CD4-positive, alpha-beta T cell treated with Interleukin-4 for 4 hours (primary cell): ENCODE results near the gene PKN3.
A peak's percentile ranks its signal among the peaks of the same experiment; 100 is the strongest.

Experiments used
- DNase-seq: peaks from one replicate; pipeline ENCODE4 v3.0.0-alpha.2; 2020

Gene PKN3

DNA sequence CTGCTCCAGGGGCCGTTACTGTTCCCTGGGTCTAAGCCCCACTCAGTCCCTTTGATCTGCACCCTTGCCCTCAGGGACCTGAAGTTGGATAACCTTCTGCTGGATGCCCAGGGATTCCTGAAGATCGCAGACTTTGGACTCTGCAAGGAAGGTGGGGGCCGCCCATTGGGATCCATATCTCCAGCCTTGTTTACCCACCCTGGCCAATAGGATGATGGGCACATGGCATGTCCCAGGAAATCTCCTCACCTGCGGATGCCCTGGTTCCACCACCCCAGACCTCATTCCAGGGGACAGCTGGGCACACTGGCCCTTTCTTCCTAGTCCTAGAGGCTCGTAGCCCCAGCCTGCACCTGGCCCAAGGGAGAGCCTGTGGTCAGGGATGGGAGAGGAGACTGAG lies 16.2 kb downstream of the PKN3 start:
- DNase-seq = no peak

DNA sequence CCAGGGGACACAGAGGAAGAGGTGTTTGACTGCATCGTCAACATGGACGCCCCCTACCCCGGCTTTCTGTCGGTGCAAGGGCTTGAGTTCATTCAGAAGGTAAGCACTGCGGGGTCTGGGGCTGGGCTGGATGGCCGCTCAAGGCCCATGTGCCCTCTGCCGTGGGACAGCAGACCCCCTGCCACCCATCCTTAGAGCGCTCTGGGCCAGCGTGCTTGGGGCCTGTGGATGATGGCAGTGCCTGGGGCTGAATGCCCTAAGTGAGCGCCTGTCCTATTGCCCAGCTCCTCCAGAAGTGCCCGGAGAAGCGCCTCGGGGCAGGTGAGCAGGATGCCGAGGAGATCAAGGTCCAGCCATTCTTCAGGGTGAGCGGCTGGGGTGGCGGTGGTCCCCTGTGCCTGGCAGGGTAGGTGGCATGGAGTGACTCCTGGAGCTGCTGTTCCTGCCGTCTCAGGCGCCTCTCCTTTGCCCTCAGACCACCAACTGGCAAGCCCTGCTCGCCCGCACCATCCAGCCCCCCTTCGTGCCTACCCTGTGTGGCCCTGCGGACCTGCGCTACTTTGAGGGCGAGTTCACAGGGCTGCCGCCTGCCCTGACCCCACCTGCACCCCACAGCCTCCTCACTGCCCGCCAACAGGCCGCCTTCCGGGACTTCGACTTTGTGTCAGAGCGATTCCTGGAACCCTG lies 17.8 kb downstream of the PKN3 start:
- no peak for DNase-seq

DNA sequence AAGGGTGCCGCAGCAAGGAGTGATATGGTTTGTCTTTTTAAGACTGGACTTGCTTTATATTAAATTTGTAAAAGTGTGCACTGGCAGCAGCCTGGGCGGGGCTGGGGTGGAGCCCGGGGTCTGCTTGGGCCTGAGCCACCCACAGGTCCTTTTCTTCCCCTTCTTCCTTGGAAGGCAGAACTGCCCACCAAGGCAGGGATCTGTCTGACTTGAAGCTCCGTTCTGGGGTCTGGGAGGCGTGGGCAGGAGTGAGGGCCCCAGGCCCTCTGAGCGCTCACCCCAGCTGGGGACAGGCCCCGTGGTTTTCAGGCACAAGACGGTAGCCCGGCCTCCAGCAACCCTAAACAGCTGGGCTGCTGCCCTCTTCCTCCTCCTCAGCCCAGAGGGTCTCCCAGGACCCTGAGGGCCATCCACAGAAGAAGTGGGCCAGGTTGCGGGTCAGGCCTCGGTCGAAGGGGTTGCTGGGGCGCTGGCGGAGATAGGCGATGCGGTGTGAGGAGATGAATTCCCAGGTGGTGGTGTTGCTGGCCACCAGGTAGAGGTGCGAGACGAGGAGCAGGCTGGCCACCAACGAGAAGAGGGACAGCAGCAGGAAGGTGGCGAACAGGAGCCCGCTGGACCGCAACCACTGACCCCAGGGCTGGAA lies 18.7 kb downstream of the PKN3 start:
- no peak for DNase-seq

DNA sequence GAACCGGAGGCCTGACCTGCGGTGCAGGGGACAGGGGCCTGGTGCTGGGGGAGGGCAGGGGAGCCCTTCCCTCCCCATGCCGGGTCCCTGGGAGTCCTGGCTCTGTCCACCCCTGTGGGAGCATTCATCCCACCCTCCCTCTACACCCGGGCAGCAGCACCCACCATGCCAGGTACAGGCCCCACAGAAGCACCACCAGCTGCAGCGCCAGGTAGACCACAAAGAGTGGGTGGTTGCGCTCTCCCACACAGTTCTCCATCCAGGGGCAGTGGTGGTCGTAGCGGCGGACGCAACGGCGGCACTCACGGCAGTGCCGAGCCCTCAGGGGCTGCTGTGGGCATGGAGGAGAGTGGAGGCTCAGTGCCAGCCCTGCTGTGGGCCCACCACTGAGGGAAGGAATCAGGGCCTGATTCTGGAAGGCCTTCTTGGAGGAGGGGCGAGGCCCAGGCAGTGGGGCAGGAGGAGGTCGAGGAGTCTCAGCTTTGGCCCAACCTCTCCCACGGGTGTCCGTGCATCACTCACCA lies 19.2 kb downstream of the PKN3 start:
- DNase-seq = no peak

DNA sequence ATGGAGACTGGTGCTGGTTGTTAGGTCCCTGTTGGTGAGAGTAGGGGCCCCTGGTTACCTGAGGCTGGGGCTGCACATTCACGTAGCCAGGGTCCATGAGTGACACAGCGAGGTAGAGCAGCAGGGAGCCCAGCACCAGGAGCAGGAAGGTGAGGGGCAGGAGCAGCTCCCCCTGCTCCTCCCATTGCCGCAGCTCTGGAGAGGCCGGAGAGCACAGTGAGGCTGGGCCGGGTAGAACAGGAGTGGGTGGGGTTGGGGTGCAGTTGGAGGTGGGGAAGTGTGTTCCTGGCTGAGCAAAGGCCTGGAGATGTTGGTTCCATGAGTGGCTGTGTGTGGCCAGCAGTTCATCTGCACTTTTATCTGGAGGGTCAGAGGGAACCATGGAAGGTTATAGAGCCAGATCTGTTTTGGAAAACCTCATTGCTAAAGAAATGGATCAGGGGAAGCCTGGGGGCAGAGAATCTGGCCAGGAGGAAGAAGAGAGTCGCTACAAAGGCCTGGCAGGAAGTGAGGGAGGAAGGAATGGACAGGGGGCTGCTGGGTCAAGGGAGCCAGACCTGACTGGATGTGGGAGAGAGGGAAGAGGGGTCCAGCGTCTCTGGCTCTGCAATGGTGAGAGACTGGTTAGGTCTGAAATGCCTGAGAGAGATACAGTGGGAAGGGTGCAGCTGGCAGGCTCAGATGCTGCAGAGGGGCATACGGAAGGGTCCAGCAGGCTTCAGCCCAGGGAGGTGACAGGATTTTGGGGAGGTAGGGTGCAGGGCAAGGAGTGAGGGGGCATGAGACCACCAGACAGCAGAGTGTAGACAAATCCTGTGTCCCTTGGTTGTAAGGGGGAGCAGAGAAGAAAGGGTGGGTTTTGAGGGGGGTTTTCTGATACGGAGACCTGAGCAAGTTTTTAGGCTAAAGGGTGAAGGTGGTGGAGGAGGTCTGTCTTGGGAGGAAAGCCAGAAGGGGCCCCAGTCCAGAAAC lies 20.4 kb downstream of the PKN3 start:
- no peak for DNase-seq

DNA sequence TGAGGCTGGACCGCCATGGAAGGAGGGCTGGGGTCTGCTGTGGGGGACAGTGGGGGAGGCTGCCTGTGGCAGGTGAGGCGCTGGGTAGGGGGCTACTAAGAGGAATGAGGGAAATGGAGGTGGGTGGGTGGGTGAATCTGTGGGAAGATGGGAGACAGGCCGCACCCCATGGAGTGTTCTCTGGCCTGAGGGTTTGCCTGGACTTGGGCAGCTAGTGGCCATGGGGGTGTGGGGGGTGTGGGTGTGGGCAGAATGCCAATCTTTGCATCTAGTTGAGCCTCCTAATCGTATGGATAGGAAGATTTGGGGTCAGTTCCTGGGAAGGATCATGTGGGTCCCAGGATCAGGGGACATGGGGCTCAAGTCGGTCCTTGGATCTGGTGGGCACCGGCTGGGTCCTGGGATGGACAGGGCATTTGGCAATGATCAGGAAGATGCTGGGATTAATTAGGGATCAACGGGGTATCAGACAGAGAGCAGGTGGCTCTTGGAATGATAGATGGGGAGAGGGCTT lies 21.1 kb downstream of the PKN3 start:
- DNase-seq = no peak

DNA sequence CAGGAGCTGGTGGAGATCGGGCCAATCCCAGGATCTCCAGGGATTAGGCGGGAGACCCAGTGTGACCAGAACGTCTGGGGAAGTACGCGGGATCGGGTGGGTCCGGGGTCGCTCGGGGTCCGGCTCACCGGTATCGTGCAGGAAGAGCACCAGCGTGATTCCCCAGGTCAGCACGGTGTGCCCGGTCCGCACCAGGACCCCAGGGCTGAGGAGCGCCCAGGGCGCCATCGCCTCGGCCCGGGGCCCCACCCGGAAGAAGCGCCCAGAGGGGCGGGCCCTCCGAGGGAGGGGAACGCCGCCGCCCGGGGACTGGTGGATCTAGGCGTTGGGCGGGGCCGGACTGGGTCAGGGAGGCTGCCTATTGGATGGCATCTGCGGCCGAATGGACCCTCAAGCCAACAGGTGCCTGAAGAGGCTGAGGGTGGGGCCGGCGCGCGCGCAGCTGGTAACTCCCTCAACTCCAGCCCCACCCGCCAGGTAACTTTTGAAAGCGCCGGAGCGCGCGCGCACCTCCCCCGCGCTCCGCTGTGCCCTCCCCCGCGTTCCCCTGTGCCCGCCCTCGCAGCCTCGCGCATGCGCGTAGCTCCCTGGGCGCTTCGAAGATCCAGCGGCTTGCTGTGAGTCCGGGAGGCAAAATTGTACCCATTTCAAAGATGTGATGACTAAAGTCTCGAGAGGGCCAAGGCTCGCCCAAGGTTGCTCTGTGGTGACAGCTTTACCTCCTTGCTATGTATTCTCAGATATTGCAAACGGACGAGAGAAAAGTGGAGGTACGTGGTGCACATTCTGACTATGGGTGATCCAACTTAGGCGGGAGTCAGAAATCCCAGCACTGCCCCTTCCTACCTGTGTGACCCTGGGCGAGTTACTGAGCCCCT lies 21.8 kb downstream of the PKN3 start, which contains the start of gene ZDHHC12:
Gene ZDHHC12, minus strand, starts transcription at position 262 of the 878 bp plus-strand sequence. Its CDS starts 34 bp downstream, at position 228.
- DNase-seq = peak; percentile 99

DNA sequence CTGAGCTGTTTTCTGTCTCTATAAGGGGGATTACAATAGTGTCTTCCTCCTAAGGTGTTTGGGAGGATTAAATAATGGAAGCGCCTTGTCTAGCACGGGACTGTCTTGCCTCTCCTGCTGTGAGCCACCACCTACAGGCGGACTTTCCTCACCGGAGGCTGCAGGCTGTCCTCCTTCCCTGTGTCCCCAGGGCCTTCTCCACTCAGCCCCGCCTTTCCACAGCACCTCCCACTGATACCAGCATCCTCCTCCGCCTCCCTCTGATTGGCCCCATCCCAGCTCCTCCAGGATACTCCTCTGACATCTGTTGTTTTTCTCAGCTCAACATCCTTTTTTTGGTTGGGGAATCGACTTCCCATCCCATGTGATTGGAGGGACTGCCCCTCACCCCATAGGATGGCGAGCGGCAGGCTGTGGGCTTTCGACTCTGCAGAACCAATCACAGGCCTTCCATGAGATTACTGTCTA lies 22.5 kb downstream of the PKN3 start:
- DNase-seq = peak; percentile 35

DNA sequence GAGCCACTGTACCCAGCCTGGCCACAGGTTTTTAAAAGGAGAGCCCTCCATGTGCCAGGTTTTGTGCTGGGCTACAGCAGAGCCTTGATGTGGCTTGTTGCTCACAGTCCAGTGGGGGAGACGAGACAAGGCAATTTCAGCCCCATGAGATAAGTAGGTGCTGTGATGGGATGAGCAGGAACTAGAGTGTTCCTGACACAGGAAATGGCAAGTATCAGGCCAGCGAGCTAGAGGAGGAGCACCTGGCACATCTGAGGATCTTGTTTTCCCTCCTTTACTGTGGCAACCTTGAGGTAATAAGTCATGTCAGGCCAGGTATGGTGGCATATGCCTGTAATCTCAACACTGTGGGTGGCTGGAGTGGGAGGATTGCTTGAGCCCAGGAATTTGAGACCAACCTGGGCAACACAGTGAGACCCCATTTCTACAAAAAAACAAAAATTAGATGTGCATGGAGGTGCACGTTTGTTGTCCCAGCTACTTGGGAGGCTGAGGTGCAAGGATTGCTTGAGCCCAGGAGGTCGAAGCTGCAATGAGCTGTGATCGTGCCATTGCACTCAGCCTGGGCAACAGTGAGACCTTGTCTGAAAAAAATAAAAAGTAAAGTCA lies 25.4 kb downstream of the PKN3 start:
- no peak for DNase-seq

DNA sequence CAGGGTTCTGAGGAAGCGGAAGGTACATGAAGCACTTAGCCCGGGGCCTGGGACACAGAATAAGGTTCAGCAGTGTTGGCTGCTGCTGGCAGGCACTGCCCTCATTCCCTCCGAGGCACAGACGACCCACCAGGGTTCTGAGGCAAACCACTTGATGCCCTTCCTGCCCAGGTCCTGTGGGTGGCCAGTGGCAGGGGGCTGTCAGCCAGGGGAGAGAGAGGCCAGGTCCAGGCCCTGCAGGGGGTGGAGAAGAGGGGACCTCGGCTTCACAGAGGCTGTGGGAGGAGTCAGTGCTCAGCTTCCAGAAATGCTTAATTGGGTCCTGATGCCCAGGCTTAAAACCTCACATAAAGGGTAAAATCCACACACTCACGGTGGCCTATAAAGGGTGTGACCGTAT lies 26.0 kb downstream of the PKN3 start:
- no peak for DNase-seq

DNA sequence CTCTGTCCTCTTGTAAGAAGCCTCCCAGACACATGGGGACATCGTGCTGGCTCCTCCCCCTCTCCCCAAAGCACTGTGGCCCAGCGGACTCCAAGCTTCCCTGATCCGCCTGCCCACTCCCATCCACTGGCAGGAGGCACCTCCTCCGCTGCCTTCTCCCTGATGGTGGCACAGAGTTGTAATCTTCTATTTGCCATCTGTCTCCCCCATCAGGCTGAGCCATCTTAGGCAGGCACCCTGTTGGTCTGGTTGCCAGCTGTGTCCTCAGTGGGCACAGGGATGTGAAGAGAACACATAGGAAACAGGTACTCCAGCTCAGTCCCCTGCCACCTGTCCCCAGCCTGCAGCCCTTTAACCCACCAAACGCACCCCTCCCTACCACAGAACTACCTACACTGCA lies 27.0 kb downstream of the PKN3 start:
- no peak for DNase-seq

DNA sequence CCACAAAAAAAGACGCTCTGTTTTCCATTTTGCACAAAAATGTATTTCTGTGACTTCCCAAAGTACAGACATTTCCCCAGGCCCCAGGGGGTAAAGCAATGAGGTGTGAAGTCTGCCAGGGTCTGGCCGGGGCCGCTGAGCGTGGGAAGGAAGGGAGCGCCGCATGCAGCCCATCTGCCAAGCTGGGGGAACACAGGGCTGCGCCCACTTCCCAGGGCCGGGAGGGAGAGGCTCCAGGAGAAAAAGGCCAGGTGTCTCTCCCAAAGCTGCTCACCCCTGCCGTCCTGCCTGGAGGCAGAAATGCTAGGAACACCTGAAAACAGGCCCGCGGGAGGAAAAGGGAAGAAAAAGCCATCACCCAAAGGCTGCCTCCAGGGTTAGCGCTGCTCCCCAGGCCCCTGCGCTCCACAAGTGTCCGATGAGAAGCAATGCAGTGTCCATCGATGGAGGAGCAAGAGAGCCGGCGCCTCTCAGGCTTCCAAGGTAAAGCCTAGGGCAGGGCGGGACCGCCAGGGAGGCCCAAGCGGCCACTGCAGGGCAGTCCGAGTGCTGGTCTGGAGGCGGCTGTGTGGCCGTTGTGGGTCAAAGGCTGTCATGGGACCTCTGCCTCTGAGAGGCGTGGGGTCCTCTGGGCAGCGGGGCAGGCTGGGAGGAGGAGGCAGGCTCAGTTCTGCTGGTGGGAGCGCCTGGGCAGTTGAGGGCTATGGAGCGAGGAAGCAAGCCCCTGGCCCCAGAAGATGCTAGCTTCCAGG lies 27.6 kb downstream of the PKN3 start:
- no peak for DNase-seq

DNA sequence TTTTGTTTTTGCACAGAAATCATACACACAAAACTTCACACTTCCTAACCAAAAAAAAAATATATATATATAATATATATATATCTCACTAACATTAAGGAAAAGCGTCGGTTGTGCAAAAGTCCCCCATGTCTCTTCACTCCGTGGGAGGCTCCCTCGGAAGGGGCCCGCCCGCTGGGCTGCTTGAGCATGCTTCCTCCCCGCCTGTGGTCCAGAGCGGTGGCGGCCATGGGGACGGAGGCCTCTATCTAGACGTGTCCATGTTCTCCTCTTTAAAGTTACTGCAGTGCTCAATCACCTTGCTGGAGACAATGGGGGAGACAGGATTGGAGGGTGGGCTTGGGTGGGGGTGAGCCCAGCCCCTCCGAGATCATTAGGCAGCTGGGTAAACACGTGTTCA lies 28.8 kb downstream of the PKN3 start:
- no peak for DNase-seq

DNA sequence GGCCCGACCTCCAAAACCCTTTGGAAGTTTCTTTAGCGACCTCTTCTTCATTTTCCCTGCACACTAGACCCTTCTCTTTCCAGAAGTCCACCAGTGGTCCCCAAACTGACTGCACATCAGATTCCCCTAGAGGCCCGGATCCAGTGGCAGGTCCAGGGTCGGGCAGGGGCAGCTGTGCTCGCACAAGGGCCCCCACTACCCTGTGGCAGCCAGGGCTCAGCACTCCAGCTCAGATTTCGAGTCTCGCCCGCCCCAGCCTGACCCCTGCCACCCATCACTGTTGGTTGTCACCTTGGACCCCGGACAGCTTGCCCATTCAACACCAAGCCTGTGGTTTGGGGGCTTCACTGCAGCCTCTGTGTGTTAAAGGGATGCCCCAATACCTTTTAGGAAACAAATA lies 29.4 kb downstream of the PKN3 start:
- DNase-seq = no peak

DNA sequence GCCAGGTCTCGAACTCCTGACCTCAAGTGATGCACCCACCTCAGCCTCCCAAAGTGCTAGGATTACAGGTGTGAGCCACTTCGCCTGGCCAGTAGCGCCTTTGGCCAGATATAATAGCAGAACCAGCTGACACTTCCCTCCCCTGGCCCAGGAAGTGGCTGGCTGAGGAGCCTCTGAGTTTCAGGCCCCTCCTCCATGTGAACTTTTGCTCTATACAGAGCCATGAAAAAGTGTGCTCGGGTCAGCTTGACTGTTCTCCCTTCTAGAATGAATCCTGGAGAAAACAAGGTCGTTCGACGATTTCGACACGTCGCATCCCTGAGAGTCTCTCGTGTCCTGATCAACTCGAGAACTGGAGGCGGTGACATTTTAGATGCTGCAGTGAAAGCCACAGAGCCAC lies 30.3 kb downstream of the PKN3 start:
- no peak for DNase-seq

DNA sequence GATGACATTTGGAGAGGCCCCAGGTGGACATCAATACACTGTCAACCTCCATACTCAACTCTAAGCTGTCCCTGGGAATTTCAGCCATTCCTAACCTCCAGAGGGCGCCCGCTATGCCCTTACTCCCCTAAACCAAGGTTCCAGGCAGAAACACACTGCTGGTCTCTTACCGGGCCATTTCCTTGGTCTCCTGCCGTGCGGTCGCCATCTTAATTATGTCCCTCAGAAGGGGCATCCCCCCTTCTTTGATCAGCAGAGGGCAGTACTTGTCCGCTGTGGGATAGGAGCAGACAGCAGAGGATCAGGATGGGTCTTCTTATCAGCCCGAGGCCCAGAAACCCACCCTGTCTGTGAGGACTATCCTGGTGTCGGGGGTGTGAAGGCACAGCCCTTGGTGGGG lies 31.0 kb downstream of the PKN3 start:
- DNase-seq = peak; percentile 5

DNA sequence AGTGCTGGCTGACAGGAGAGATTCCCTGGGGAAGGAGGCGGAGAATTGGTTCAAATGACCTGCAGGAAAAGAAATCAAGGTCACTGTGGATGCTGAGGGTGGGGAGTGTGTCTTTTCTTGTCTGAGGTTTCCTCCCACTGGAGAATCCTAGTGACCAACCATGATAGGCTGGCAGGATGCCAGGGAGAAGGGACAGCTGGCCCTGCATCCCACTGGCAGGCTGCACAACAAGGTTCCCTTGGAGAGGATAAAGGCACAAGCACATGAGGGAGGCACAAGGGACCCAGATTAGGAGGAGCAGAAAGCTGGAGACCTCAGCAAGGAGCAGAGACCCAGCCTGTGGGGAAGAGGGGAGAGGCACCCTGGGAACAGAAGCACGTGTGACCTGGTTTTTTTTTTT lies 33.1 kb downstream of the PKN3 start:
- no peak for DNase-seq

DNA sequence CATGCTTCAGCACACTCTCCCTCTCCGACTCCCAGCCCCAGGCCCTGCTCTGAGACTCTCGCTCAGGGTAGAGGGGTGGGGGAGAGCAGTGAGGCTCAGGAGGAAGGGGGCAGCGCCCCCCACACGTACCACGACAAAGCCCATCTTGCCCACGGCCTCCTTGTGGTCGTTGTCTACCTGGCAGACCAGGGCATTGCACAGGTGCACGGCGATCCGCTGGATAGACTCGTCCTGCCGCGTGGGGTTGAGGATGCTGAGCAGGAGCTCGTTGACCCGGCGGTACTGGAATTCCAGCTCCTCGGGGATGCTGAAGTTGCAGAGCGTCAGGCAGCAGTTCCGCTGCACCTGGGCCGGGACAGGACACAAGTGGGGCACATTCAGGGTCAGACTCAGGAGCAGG lies 40.1 kb downstream of the PKN3 start:
- no peak for DNase-seq

DNA sequence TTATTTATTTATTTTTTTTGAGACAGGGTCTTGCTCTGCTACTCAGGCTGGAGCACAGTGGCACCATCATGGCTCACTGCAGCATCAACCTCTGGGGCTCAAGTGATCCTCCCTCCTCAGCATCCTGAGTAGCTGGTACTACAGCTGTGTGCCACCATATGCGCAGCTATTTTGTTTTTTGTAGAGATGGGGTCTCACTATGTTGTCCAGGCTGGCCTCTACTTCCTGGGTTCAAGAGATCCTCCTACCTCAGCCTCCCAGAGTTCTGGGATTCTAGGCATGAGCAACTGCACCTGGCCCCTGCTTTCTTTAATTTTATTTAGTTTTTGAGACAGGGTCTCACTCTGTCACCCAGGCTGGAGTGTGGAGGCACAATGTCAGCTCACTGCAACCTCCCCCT lies 41.1 kb downstream of the PKN3 start:
- DNase-seq = no peak

DNA sequence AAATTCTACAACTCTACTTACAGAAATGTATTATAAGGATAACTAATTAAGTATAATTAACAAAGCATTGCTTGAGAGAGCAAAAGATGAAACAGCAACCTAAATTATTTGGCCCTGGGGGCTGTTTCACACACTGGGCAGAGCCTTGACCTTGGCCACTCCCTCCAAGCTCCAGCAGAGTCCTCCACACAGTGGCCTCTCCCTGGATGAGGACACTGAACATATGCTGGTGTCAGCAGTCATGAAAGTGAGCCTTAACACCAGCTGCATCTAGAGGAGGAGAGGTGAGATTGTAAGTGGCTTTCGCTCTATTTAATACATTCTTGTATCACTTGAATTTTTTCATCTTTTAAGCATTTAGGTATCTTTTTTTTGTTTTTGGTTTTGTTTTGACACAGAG lies 44.9 kb downstream of the PKN3 start:
- DNase-seq = no peak
